ENCODE results near the gene POLR2E. TPM values are rescaled to one million over a fixed set of nuclear protein-coding genes. Genes with fewer than 3 reads are reported as not detected.

The POLR2E gene
- total RNA-seq, 1 donor from 2014 or later: 137 TPM

DNA sequence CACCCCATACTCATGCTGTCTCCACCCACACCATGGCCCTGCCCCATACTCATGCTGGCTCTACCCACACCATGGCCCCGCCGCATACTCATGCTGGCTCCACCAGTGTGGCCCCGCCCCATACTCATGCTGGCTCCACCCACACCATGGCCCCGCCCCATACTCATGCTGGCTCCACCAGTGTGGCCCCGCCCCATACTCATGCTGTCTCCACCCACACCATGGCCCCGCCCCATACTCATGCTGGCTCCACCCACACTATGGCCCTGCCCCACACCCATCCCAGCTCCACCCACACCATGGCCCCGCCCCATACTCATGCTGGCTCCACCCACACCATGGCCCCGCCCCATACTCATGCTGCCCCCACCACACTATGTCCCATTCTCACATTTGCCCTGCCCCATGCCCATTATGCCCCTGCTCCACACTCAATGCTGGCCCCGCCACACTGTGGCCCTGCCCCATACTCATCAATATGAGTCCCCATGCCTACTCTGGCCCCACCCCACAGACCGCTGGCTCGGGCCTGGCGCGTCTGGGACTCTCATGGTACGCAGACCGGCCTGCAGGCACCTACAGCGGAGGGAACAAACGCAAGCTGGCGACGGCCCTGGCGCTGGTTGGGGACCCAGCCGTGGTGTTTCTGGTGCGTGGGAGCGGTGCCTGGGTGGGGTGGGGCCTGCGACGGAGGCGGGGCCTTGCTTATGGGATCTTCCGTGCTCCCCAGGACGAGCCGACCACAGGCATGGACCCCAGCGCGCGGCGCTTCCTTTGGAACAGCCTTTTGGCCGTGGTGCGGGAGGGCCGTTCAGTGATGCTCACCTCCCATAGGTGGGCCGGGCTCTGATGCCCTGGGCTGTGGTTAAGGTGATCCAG is 31.9 kb downstream of the POLR2E start:
- no peak overlapping the region for H3K27ac Mint-ChIP-seq
- H3K4me3 Mint-ChIP-seq: no peak overlapping the region
- no peaks in the 10 kb centered on the region for H3K9me3 Mint-ChIP-seq
- no peaks in the 10 kb centered on the region for H3K36me3 Mint-ChIP-seq
- TF ChIP-seq, protein P1, sequence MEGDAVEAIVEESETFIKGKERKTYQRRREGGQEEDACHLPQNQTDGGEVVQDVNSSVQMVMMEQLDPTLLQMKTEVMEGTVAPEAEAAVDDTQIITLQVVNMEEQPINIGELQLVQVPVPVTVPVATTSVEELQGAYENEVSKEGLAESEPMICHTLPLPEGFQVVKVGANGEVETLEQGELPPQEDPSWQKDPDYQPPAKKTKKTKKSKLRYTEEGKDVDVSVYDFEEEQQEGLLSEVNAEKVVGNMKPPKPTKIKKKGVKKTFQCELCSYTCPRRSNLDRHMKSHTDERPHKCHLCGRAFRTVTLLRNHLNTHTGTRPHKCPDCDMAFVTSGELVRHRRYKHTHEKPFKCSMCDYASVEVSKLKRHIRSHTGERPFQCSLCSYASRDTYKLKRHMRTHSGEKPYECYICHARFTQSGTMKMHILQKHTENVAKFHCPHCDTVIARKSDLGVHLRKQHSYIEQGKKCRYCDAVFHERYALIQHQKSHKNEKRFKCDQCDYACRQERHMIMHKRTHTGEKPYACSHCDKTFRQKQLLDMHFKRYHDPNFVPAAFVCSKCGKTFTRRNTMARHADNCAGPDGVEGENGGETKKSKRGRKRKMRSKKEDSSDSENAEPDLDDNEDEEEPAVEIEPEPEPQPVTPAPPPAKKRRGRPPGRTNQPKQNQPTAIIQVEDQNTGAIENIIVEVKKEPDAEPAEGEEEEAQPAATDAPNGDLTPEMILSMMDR (IDR thresholded peaks at IDR 0.05; ENCODE audit: unreplicated experiment): no peak
- H3K4me1 Mint-ChIP-seq: peaks cover 13% of the 10 kb centered on the region
- DNase-seq (ENCODE audit: low spot score in 2 of 2, unreplicated experiment in 2 of 2): no peak
- peaks cover 14% of the 10 kb centered on the region for H3K27me3 Mint-ChIP-seq (ENCODE audit: low read depth)

- H3K36me3 Mint-ChIP-seq: no peaks in the 10 kb centered on the region
- DNase-seq (ENCODE audit: low spot score in 2 of 2, unreplicated experiment in 2 of 2): no peak
- H3K9me3 Mint-ChIP-seq: no peaks in the 10 kb centered on the region
- TF ChIP-seq, protein P1 (IDR thresholded peaks at IDR 0.05; ENCODE audit: unreplicated experiment): no peak
- peaks cover 13% of the 10 kb centered on the region for H3K4me1 Mint-ChIP-seq
- peaks cover 11% of the 10 kb centered on the region for H3K27me3 Mint-ChIP-seq (ENCODE audit: low read depth)
- no peak overlapping the region for H3K27ac Mint-ChIP-seq
- no peak overlapping the region for H3K4me3 Mint-ChIP-seq
Measured at GRCh38 chr19:1062387-1063029, 32.7 kb downstream of the POLR2E start.

GRCh38 chr19:1061987-1062386 is 33.2 kb downstream of the POLR2E start:
- no peak overlapping the region for H3K4me3 Mint-ChIP-seq
- peaks cover 13% of the 10 kb centered on the region for H3K4me1 Mint-ChIP-seq
- DNase-seq (ENCODE audit: low spot score in 2 of 2, unreplicated experiment in 2 of 2): no peak
- TF ChIP-seq, protein P1 (IDR thresholded peaks at IDR 0.05; ENCODE audit: unreplicated experiment): no peak
- no peak overlapping the region for H3K27ac Mint-ChIP-seq
- H3K36me3 Mint-ChIP-seq: no peaks in the 10 kb centered on the region
- no peaks in the 10 kb centered on the region for H3K9me3 Mint-ChIP-seq
- peaks cover 11% of the 10 kb centered on the region for H3K27me3 Mint-ChIP-seq (ENCODE audit: low read depth)

DNA sequence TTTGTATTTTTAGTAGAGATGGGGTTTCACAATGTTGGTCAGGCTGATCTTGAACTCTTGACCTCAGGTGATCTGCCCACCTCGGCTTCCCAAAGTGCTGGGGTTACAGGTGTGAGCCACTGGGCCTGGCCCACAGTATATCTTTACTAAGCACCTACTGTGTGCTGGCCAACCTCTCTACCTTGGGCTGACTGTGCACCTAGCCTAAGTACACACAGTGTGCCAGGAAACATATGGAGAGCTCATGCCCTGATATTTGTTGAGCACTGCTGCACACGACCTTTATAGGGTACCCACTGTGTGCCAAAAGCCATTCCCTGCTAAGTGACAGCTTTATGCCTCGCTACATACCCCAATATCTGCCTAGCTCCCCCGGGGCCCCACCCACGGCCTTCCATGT is 34.5 kb downstream of the POLR2E start:
- no peaks in the 10 kb centered on the region for H3K36me3 Mint-ChIP-seq
- no peak overlapping the region for H3K27ac Mint-ChIP-seq
- DNase-seq (ENCODE audit: low spot score in 2 of 2, unreplicated experiment in 2 of 2): no peak
- H3K9me3 Mint-ChIP-seq: no peaks in the 10 kb centered on the region
- peaks cover 8% of the 10 kb centered on the region for H3K4me1 Mint-ChIP-seq
- H3K27me3 Mint-ChIP-seq (ENCODE audit: low read depth): peaks cover 6% of the 10 kb centered on the region
- TF ChIP-seq, protein P1 (IDR thresholded peaks at IDR 0.05; ENCODE audit: unreplicated experiment): no peak
- no peak overlapping the region for H3K4me3 Mint-ChIP-seq

DNA sequence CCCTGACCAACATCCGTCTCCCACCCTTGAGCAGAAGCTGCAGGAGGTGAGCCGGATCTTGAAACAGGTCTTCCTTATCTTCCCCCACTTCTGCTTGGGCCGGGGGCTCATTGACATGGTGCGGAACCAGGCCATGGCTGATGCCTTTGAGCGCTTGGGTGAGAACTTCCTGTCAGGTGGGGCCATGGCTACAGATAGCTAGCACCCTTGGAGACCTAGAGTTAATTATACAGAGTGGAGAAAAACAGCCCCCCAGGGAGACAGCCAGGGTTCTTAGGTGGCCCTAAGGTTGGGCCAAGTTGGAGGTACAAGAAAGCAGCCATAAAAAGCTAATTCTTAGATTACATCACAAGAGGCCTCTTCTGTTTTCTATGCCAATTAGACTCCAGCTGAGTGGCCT is 37.1 kb downstream of the POLR2E start:
- no peak overlapping the region for H3K4me3 Mint-ChIP-seq
- TF ChIP-seq, protein P1 (IDR thresholded peaks at IDR 0.05; ENCODE audit: unreplicated experiment): no peak
- DNase-seq (ENCODE audit: low spot score in 2 of 2, unreplicated experiment in 2 of 2): no peak
- H3K9me3 Mint-ChIP-seq: no peaks in the 10 kb centered on the region
- no peaks in the 10 kb centered on the region for H3K4me1 Mint-ChIP-seq
- no peak overlapping the region for H3K27ac Mint-ChIP-seq
- no peaks in the 10 kb centered on the region for H3K27me3 Mint-ChIP-seq (ENCODE audit: low read depth)
- no peaks in the 10 kb centered on the region for H3K36me3 Mint-ChIP-seq

Measured in mesothelial cell of epicardium (in vitro differentiated cells).